Erythroblast (primary cell): ENCODE data around the gene AREG.

Experiments
- GATA1 ChIP-seq: IDR thresholded peaks from 2 replicates; pipeline ENCODE4 v1.6.1; 2011; ENCODE audit warnings: low read depth, mild to moderate bottlenecking, control low read depth, low read length, moderate library complexity
- POLR2A ChIP-seq: IDR thresholded peaks from 2 replicates; pipeline ENCODE4 v1.6.1; 2011; ENCODE audit warnings: mild to moderate bottlenecking, low read length

GRCh38 chr4:74455361-74456055 is 10.6 kb downstream of the AREG start:
- TF ChIP-seq POLR2A (peak; percentile 34), GATA1 (no peak)
